ENCODE results near the gene COX6B1. TPM values are rescaled to one million over a fixed set of nuclear protein-coding genes. Genes with fewer than 3 reads are reported as not detected.
A peak's percentile ranks its signal among the peaks of the same experiment; 100 is the strongest.

COX6B1 gene
- total RNA-seq, 4 donors from 2014 or later = 899 to 1,245 (median 976) TPM

DNA sequence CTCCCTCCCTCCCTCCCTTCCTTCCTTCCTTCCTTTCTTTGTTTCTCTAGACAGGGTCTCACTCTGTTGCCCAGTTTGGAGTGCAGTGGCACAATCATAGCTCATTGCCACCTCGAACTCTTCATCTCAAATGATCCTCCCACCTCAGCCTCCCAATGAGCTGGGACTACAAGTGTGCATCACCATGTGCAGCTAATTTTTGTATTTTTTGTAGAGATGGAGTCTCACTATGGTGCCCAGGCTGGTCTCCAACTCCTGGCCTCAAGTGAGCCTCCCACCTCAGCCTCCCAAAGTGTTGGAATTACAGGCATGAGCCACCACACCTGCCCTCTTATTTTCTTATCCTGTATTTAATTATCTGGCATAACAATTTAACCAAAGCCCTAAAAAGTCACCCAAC lies 22.6 kb downstream of the COX6B1 start:
- ATAC-seq = no peak
- in situ Hi-C loops (cut with MboI; ENCODE audit: low sequenced_read_pairs in 4 of 4) = no loop called here
- Histone ChIP-seq H3K4me1 (no peaks in the 10 kb centered on the region), H3K27me3 (peaks cover 20 to 27% (median 26%) of the 10 kb centered on the region in 3 donors), H3K4me3 (no peak overlapping the region), H3K9me3 (no peaks in the 10 kb centered on the region), H3K36me3 (no peaks in the 10 kb centered on the region), H3K27ac (no peak overlapping the region)
- TF ChIP-seq, protein P1, sequence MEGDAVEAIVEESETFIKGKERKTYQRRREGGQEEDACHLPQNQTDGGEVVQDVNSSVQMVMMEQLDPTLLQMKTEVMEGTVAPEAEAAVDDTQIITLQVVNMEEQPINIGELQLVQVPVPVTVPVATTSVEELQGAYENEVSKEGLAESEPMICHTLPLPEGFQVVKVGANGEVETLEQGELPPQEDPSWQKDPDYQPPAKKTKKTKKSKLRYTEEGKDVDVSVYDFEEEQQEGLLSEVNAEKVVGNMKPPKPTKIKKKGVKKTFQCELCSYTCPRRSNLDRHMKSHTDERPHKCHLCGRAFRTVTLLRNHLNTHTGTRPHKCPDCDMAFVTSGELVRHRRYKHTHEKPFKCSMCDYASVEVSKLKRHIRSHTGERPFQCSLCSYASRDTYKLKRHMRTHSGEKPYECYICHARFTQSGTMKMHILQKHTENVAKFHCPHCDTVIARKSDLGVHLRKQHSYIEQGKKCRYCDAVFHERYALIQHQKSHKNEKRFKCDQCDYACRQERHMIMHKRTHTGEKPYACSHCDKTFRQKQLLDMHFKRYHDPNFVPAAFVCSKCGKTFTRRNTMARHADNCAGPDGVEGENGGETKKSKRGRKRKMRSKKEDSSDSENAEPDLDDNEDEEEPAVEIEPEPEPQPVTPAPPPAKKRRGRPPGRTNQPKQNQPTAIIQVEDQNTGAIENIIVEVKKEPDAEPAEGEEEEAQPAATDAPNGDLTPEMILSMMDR (IDR thresholded peaks at IDR 0.05 in 4 of 5, conservative IDR thresholded peaks at IDR 0.05 in 1 of 5) = no peak
- no peak for TF ChIP-seq POLR2A (IDR thresholded peaks at IDR 0.05)
- no peak for DNase-seq
- intact Hi-C loops (cut with DNase I; ENCODE audit: low total_unique reads) = no loop called here

DNA sequence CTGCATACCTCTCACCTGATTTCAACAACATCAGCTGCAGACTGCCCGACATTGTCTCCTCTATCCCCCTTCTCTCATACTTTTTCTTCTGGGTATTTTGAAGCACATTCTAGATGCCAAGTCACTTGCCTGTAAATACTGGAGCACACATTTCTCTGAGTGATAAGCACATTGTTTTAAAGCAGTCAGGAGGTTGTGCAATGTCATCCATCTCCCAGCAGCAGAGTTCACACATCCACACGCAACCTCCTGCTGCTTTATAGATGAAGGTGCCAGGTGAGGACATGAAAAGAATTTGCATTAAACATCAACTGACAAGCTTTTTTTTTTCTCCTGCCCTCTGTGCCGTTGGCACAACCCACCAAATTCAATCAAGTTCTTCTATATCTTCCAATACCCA lies 23.7 kb downstream of the COX6B1 start:
- in situ Hi-C loops (cut with MboI; ENCODE audit: low sequenced_read_pairs in 4 of 4) (no loop called here), intact Hi-C loops (cut with DNase I; ENCODE audit: low total_unique reads) (no loop called here)
- no peak for TF ChIP-seq POLR2A (IDR thresholded peaks at IDR 0.05)
- TF ChIP-seq, protein P1 (IDR thresholded peaks at IDR 0.05 in 4 of 5, conservative IDR thresholded peaks at IDR 0.05 in 1 of 5) = no peak
- Histone ChIP-seq H3K9me3 (no peaks in the 10 kb centered on the region), H3K4me3 (no peak overlapping the region), H3K27me3 (peaks cover 20 to 27% (median 26%) of the 10 kb centered on the region in 3 donors), H3K36me3 (no peaks in the 10 kb centered on the region), H3K27ac (no peak overlapping the region), H3K4me1 (no peaks in the 10 kb centered on the region)
- no peak for DNase-seq
- no peak for ATAC-seq

DNA sequence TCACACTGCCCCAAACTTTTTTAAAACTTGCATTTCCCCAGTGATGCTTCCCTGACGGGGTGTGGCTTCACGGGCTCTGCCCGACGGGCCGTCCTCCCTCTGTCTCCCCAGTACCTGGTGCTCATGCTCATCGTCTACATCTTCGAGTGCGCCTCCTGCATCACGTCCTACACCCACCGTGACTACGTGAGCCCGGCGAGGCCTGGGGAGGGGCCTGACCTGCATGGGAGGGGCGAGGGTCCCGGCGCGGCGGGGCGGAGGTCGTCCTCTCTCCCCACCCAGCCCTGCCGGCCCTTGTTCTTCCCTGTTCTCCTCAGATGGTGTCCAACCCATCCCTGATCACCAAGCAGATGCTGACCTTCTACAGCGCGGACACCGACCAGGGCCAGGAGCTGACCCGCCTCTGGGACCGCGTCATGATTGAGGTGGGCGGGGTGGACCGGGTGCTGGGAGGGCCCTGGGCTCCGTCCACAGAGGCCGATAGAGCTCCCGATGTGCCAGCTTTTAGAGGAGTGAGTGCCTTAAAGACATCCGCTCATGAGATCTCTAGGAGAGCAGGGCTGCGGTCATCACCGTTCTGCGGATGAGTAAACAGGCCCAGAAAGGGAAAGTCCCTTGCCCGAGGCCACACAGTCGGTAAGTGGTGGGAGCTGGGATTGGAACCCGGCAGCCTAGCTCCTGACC lies 25.1 kb downstream of the COX6B1 start:
- Histone ChIP-seq H3K4me1 (no peaks in the 10 kb centered on the region), H3K27me3 (peaks cover 20 to 27% (median 26%) of the 10 kb centered on the region in 3 donors), H3K27ac (no peak overlapping the region), H3K9me3 (no peaks in the 10 kb centered on the region), H3K36me3 (no peaks in the 10 kb centered on the region), H3K4me3 (peak overlapping the region; percentile 8 to 38 (median 25))
- in situ Hi-C loops (cut with MboI; ENCODE audit: low sequenced_read_pairs in 4 of 4) = no loop called here
- TF ChIP-seq, protein P1 (IDR thresholded peaks at IDR 0.05 in 4 of 5, conservative IDR thresholded peaks at IDR 0.05 in 1 of 5) = no peak
- TF ChIP-seq POLR2A (IDR thresholded peaks at IDR 0.05) = no peak
- DNase-seq (no peak), ATAC-seq (no peak)
- intact Hi-C loops (cut with DNase I; ENCODE audit: low total_unique reads) = no loop called here

DNA sequence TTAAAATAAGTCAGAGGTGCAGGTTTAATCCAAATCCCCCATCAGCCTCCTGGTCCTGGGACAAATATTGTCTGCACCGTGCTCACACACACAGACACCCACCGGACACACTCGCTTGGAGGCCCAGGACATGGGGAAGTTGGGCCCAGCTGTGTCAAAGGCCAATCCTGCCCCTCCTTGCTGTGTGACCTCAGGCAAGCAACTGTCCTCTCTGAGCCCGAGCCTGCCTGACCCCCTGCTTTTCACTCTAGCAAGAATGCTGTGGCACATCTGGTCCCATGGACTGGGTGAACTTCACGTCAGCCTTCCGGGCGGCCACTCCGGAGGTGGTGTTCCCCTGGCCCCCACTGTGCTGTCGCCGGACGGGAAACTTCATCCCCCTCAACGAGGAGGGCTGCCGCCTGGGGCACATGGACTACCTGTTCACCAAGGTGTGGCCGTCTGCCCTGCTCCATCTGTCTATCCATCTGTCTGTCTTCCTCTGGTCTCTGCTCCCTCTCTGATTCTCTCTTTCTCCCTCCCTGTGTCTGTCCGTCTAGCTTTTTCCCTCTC lies 27.5 kb downstream of the COX6B1 start:
- no peaks in the 10 kb centered on the region for H3K4me1 ChIP-seq
- H3K27me3 ChIP-seq = peaks cover 20 to 26% (median 26%) of the 10 kb centered on the region in 3 donors

More for the DNA sequence above, 27.5 kb downstream of the COX6B1 start:
- no peak for DNase-seq
- H3K36me3 ChIP-seq = no peaks in the 10 kb centered on the region
- no peak for TF ChIP-seq POLR2A (IDR thresholded peaks at IDR 0.05)
- TF ChIP-seq, protein P1 (IDR thresholded peaks at IDR 0.05 in 4 of 5, conservative IDR thresholded peaks at IDR 0.05 in 1 of 5) = no peak
- in situ Hi-C loops (cut with MboI; ENCODE audit: low sequenced_read_pairs in 4 of 4) = no loop called here
- intact Hi-C loops (cut with DNase I; ENCODE audit: low total_unique reads) = no loop called here
- ATAC-seq = no peak
- H3K4me3 ChIP-seq = no peak overlapping the region
- H3K27ac ChIP-seq = no peak overlapping the region
- H3K9me3 ChIP-seq = no peaks in the 10 kb centered on the region

Data from gastrocnemius medialis (tissue), 4 donors.